HL-60 (cell line): ENCODE results near the gene NPNT.

ENCODE experiments used
- DNase-seq, 2 experiments: peaks; one replicate each; pipeline ENCODE4 v3.0.0-alpha.2; 2010 to 2020; ENCODE audit warnings: low read depth in 1 of 2, low spot score in 1 of 2
- H3K27ac ChIP-seq: fragments of 250-450 bp; sonication (Bioruptor Pico); replicated peaks from 2 replicates; pipeline ENCODE4 v1.5.1; 2020; ENCODE audit warnings: mild to moderate bottlenecking, moderate library complexity
- H3K27me3 ChIP-seq: fragments of 250-450 bp; sonication (Bioruptor Pico); 2 replicates; pipeline ENCODE4 v1.5.1; 2021; ENCODE audit warnings: mild to moderate bottlenecking, moderate library complexity; ENCODE audit not compliant: insufficient read depth, poor library complexity, severe bottlenecking
- H3K4me3 ChIP-seq: replicated peaks from 2 replicates; pipeline ENCODE4 v1.5.1; 2011; ENCODE audit warnings: mild to moderate bottlenecking, control low read depth, low read length; ENCODE audit not compliant: insufficient read depth
- CTCF ChIP-seq: IDR thresholded peaks from one replicate; pipeline ENCODE4 v1.5.1; 2011; ENCODE audit warnings: low read length, control low read depth, inconsistent platforms; ENCODE audit not compliant: insufficient read depth
- GABPA ChIP-seq: IDR thresholded peaks from 2 replicates; pipeline ENCODE4 v1.6.1; 2012; ENCODE audit warnings: low read depth
- POLR2AphosphoS5 ChIP-seq: IDR thresholded peaks from 2 replicates; pipeline ENCODE4 v1.6.1; 2012; ENCODE audit warnings: low read depth
- SPI1 ChIP-seq: IDR thresholded peaks from 2 replicates; pipeline ENCODE4 v1.6.1; 2012; ENCODE audit warnings: low read depth, mild to moderate bottlenecking, borderline replicate concordance
- TF ChIP-seq, protein P1 (sequence below): IDR thresholded peaks from 2 replicates; pipeline ENCODE4 v1.6.1; 2012; ENCODE audit warnings: low read depth; ENCODE audit not compliant: insufficient replicate concordance

NPNT gene

GRCh38 chr4:105990933-105991332 lies 95.7 kb downstream of the NPNT start:
- H3K4me3 ChIP-seq: no peak overlapping the region
- TF ChIP-seq GABPA (no peak), POLR2AphosphoS5 (no peak), CTCF (no peak), SPI1 (no peak)
- TF ChIP-seq, protein P1, sequence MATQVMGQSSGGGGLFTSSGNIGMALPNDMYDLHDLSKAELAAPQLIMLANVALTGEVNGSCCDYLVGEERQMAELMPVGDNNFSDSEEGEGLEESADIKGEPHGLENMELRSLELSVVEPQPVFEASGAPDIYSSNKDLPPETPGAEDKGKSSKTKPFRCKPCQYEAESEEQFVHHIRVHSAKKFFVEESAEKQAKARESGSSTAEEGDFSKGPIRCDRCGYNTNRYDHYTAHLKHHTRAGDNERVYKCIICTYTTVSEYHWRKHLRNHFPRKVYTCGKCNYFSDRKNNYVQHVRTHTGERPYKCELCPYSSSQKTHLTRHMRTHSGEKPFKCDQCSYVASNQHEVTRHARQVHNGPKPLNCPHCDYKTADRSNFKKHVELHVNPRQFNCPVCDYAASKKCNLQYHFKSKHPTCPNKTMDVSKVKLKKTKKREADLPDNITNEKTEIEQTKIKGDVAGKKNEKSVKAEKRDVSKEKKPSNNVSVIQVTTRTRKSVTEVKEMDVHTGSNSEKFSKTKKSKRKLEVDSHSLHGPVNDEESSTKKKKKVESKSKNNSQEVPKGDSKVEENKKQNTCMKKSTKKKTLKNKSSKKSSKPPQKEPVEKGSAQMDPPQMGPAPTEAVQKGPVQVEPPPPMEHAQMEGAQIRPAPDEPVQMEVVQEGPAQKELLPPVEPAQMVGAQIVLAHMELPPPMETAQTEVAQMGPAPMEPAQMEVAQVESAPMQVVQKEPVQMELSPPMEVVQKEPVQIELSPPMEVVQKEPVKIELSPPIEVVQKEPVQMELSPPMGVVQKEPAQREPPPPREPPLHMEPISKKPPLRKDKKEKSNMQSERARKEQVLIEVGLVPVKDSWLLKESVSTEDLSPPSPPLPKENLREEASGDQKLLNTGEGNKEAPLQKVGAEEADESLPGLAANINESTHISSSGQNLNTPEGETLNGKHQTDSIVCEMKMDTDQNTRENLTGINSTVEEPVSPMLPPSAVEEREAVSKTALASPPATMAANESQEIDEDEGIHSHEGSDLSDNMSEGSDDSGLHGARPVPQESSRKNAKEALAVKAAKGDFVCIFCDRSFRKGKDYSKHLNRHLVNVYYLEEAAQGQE: no peak
- no peaks in the 10 kb centered on the region for H3K27me3 ChIP-seq
- H3K27ac ChIP-seq: no peak overlapping the region
- DNase-seq: no peak

DNA sequence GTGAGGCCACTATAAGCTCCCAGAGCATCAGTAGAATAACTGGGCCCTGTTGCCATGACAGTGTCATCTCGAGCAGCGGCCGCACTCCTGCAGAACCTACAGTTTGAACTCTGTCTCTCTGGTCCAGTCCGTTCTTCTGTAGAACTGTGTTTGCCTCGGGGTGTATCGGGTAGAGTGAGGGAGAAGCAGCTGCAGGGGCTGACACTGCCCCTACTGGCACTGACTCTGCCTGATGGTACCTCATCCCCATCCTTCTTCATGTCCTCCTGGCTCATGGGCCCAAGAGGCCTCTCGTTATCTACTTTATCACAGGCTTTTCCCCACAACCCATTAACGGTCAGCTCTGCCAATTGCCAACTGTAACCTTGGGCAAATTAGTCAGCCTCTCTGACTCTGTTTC lies 96.5 kb downstream of the NPNT start:
- H3K27me3 ChIP-seq: no peaks in the 10 kb centered on the region
- no peak overlapping the region for H3K27ac ChIP-seq
- H3K4me3 ChIP-seq: no peak overlapping the region
- TF ChIP-seq POLR2AphosphoS5: no peak
- no peak for TF ChIP-seq CTCF
- TF ChIP-seq, protein P1: no peak
- no peak for TF ChIP-seq SPI1
- TF ChIP-seq GABPA: no peak
- DNase-seq: no peak

DNA sequence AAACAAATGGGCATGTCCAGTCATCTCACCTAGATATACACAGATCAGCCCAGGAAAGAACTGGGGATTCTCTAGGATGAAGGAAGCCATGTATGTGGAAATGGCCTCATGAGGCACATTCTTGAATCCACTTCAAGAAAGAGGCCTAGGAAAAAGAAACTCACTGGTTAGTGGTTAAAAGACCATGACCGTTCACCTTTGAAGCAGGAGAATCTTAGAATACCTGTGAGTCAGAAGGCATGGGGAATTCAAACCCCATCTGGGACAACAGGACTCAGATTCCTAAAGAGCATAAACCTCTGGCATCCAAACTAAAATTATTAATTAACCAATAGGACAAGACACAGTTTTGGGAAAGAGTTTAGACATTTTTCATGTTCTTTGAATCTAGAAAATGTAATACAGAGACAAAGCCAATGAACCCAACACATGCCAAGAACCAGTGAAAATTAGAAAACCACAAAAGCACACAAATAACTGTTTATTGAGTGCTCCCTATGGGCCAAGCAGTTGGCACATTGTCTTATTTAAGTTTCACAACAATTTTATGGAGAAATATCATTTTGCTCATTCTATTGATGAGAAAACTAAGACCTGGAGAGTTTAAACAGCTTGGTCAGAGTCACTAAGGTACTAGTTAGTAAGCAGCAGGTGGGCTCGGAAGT lies 97.5 kb downstream of the NPNT start:
- no peaks in the 10 kb centered on the region for H3K27me3 ChIP-seq
- no peak overlapping the region for H3K4me3 ChIP-seq
- no peak for TF ChIP-seq POLR2AphosphoS5
- no peak for TF ChIP-seq SPI1
- no peak for TF ChIP-seq GABPA
- TF ChIP-seq CTCF: no peak
- TF ChIP-seq, protein P1: no peak
- no peak for DNase-seq
- H3K27ac ChIP-seq: no peak overlapping the region
